Stimulated activated CD4-positive, alpha-beta T cell treated with anti-CD3 and anti-CD28 coated beads, Interleukin-2, amount 100 ng/mL, for 4 hours (primary cell): ENCODE data around the gene MAD2L2.
A peak's percentile ranks its signal among the peaks of the same experiment; 100 is the strongest.

ENCODE experiments used
- DNase-seq: peaks from one replicate; pipeline ENCODE4 v3.0.0-alpha.2; 2020; ENCODE audit warnings: low read depth

MAD2L2 gene

GRCh38 chr1:11653101-11653860 is 27.7 kb downstream of the MAD2L2 start:
- DNase-seq, result no peak

GRCh38 chr1:11652203-11652780 is 28.7 kb downstream of the MAD2L2 start:
- DNase-seq, result no peak

- DNase-seq, result no peak
These were observed 29.9 kb downstream of the MAD2L2 start for GRCh38 chr1:11651017-11651416.

- DNase-seq, result peak; percentile 55
These were observed 30.5 kb downstream of the MAD2L2 start for GRCh38 chr1:11650331-11650991.

GRCh38 chr1:11649624-11650330 is 31.2 kb downstream of the MAD2L2 start:
- DNase-seq, result no peak

GRCh38 chr1:11649237-11649623 is 31.7 kb downstream of the MAD2L2 start:
- DNase-seq, result no peak

- DNase-seq, result no peak
These were observed 32.2 kb downstream of the MAD2L2 start for GRCh38 chr1:11648732-11649158.

GRCh38 chr1:11648039-11648438 is 32.9 kb downstream of the MAD2L2 start:
- no peak for DNase-seq

- DNase-seq, result no peak
These were observed 33.6 kb downstream of the MAD2L2 start for GRCh38 chr1:11647333-11647732.

- DNase-seq, result no peak
These were observed 34.6 kb downstream of the MAD2L2 start for GRCh38 chr1:11646317-11646716.

GRCh38 chr1:11645670-11646265 is 35.2 kb downstream of the MAD2L2 start:
- DNase-seq, result peak; percentile 74

- DNase-seq, result no peak
These were observed 35.7 kb downstream of the MAD2L2 start for GRCh38 chr1:11645270-11645669.

- no peak for DNase-seq
These were observed 37.2 kb downstream of the MAD2L2 start for GRCh38 chr1:11643782-11644181.

GRCh38 chr1:11642418-11643017 is 38.4 kb downstream of the MAD2L2 start:
- DNase-seq, result peak; percentile 59

- no peak for DNase-seq
These were observed 39.1 kb downstream of the MAD2L2 start for GRCh38 chr1:11641776-11642305.

GRCh38 chr1:11640944-11641343 is 40.0 kb downstream of the MAD2L2 start:
- no peak for DNase-seq

- DNase-seq, result no peak
These were observed 40.8 kb downstream of the MAD2L2 start for GRCh38 chr1:11640101-11640500.

- no peak for DNase-seq
These were observed 41.6 kb downstream of the MAD2L2 start for GRCh38 chr1:11639372-11639771.

- DNase-seq, result no peak
These were observed 42.8 kb downstream of the MAD2L2 start for GRCh38 chr1:11638121-11638520.

GRCh38 chr1:11634365-11635192 is 46.4 kb downstream of the MAD2L2 start:
- no peak for DNase-seq
